Measurements from ENCODE around the gene NTHL1.
"Not testable (repeated sequence)": the region's sequence is repeated elsewhere in the genome, so short reads cannot be mapped to it uniquely, and the experiment has no call there.

NTHL1 gene

DNA sequence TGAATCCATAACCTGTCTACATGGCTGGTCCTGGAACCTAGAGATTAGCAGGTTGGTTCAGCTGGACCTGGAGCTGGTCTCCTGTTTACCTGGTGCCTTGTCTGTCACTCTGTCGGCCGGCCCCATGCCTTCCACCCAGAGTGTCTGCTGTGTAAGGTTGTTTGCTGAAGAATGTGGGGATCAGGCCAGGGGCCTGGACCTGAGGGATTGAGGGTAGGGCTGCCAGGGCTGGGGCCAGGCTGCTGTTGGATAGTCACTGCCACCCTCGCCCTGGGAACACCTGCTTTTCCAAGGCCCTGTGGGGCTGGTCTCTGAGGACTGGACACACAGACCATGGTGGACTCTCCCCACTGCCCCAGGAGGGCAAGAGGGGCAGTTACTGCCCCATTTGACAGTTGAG is 19.5 kb downstream of the NTHL1 start:
- DNase-seq (ENCODE audit: low spot score): no peak

DNA sequence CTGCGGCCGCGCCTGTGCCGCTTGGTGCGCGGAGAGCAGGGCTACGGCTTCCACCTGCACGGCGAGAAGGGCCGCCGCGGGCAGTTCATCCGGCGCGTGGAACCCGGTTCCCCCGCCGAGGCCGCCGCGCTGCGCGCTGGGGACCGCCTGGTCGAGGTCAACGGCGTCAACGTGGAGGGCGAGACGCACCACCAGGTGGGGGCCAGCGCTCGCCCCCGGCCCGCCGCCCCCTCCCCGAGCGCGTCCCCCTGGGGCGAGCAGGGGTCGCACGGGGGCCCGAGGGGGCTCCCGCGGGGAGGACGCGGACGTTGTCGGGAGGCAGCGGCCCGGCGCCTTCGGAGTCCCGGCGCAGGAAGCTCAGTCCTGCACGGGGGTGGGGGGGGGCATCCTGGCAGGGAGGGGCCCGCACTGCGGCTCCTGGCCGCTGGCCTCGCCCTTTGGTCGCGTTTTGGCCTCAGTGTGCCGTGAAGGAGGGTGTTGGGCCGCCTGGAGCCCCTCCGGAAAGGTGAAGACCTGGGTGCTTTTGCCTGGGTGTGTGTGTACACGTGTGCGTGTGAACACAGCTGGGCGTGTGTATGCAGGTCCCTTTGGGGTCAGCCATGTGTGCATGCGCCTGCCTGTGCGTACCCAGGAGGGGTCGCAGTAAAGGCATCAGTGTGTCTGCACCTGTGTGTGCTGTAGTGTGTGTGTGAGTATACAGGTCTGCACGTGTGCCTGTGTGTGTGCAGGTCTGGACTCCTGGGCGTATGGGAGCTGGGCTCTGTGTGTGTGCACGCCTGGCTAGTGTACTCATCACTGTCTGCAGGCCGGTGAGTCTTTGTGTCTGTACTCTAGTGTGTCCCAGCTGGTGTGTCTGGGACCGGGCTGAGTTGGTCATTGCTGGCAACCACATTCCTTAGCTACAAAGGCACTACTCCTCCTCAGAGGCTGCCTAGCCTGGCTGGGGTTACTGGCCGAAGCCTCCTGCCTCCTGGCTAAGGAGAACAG is 20.3 kb downstream of the NTHL1 start:
- peak; percentile 72 for DNase-seq (ENCODE audit: low spot score)

DNA sequence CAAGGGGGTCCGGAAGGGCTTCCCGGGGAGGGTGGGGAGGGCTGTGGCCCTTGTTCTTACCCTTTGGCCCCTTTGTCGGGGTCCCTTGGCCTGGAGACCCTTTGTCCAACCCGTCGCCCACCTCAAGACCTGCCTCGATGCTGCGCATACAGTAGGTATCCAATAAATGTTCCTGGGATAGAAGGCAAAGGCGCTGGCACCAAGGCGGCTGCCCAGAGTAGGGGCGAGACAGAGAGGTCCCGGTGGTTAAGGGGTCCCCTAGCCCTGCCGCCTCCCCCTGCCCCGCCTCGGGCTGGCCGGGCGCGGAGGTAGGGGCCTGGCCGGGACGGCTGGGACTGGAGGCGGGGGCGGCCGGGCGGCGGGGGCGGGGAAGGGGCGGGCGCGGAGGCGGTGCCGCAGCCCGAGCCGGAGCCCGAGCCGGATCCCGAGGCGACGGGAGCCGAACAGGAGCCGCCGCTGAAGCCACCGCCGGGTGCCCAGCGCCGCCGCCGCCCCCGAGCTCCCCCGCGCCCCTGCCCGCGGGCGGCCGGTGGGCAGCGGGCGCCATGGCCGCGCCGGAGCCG is 21.1 kb downstream of the NTHL1 start, which contains the start of gene NHERF2:
NHERF2 (plus strand) TSS at position 442 of the 563 bp plus-strand sequence; CDS start at position 546, 104 bp downstream.
- no peak for DNase-seq (ENCODE audit: low spot score)

DNA sequence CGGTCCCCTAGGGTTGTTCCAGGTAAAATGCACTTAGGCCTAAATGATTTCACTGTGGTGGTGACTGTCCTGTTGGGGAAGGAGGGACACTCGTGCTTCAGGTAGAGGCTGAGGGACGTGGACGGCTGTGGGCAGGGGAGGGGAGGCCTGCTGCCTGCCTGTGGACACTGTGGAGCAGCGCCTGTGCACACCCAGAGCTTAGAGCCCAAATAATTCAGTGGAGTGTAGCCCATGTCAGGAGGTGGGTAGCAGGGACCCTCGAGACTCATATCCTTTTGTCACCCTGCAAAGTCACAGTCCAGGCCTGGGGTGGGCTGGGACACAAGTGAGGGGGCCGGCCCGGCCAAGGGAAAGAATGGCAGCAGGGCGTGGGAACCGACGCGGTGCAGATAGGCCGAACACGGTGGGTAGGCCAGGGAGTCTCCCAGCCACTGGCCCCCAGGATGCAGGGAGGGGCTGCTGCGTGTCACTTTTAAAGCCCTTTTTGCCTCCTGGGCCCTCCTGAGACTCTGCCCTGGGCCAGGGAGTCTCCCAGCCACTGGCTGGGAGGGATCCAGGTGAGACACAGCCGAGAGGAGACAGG is 21.7 kb downstream of the NTHL1 start:
- DNase-seq (ENCODE audit: low spot score): no peak

DNA sequence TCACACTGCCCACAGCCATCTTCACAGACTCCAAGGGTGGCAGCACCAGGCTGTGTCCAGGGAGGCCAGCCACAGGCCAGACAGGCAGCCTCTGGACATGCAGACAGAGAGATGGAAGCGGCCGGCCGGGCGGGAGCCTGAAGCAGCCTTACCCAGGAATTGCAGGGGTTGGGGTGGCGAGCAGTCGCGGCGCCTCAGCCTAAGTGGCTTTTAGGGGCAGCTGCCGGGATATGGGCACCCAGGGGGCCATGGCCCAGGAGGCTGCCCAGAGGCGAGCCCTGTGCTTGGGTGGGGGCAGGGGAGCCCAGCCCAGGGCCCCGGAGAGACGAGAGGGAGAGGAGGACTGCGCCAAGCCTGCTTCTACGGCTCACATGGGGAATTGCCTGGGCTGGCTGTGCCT is 22.4 kb downstream of the NTHL1 start:
- DNase-seq (ENCODE audit: low spot score): no peak

DNA sequence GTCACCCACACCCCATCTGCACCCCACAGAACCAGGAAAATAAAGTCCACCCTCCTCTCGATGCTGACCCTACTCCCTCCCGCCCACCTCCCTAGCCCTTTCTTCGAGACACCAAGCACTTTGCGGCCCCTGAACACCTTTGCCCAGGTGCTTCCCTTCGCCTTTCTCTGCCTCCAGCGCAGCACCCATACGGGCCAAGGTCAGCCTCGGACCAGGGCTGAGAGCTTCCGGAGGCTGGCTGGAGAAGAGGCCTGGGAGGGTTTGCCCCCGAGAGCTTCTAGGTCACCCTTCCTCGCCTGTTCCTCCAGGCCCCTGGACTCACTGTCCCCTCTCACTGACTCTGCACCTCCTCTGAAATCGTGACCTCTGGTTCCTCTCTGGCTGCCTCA is 23.6 kb downstream of the NTHL1 start:
- DNase-seq (ENCODE audit: low spot score): no peak

DNA sequence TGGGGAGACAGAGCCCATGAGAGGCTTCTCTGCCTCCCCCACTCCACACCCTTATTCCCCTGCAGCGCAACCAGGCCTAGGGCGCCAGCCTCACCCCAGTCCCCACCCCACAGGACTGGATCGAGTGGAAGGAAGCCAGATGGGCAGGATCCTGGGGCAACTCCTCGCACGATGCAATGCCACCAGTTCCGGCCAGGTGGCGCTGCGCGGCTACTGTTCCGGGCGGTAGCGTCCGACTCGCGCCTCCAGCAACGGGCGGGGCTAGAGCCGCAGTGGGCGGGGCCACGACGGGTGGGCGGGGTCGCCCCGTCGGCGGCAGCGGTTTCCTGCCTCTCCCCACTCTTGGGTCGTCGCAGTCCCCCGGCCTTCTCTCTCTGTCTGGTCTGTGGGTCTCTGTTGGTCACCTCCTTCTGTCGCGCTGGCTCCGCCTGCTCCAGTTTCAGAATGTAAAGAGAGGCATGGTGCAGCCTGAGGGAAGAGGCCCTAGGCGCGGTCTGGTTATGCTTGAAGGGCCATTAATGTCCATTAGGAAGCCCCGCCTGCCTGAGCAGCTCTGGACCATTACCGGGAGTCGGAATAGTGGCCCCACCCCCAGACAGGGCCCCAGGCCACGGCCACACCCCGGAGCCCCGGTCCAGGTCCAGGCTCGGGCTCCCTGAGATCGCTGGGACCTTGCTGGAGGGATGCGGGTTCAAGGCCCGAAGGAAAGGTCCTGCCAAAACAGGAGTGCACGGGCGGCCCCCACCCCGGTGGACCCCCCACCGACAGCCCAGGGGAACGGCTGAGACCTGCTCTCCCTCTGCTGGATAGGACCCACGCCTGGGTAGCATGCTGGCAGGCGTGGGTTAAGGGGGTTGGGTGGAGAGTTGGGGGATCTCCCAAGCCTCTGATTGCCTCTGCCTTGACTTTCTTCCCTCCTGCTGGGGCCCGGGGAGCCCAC is 24.3 kb downstream of the NTHL1 start:
- DNase-seq (ENCODE audit: low spot score): peak; percentile 79

DNA sequence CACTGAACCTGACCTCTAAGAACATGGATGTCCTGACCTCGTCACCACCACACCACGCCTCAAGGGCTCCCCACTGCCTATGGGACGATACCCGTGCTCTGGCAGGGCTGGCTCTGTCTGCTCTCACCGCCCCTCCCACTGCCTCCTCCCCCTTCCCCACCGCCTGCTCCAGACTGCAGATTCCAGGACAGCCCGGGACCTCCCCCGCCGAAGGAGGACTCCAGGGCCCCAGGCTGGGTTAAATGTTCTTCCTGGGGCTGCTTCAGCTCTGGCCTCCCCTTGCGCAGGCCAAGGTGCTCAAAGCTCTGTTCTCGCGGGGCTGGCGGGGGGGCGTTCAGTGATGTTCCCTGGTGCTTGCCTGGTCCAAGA is 24.9 kb downstream of the NTHL1 start:
- no peak for DNase-seq (ENCODE audit: low spot score)

DNA sequence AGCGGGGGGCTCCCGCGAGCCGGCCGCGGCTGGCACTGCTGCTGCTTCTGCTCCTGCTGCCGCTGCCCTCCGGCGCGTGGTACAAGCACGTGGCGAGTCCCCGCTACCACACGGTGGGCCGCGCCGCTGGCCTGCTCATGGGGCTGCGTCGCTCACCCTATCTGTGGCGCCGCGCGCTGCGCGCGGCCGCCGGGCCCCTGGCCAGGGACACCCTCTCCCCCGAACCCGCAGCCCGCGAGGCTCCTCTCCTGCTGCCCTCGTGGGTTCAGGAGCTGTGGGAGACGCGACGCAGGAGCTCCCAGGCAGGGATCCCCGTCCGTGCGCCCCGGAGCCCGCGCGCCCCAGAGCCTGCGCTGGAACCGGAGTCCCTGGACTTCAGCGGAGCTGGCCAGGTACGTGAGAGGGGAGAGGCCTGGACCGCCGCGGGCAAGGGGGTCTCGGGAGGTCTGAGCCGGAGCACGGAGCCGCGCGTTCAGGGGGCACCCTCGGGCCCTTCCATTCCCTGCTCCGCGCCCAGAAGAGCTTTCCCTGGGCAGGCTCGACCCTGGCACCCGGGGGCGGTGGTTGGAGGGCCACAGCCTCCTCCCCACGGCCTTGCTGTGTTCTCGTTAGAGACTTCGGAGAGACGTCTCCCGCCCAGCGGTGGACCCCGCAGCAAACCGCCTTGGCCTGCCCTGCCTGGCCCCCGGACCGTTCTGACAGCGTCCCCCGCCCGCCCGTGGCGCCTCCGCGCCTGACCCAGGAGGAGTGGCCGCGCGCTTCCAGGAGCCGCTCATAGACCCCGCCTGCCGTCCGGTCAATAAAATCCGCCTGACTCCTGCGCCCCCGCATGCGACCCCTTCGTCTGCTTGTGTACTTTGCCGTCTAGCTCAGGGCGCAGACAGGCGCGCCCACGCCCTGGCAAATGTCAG is 27.5 kb downstream of the NTHL1 start:
- DNase-seq (ENCODE audit: low spot score): no peak

DNA sequence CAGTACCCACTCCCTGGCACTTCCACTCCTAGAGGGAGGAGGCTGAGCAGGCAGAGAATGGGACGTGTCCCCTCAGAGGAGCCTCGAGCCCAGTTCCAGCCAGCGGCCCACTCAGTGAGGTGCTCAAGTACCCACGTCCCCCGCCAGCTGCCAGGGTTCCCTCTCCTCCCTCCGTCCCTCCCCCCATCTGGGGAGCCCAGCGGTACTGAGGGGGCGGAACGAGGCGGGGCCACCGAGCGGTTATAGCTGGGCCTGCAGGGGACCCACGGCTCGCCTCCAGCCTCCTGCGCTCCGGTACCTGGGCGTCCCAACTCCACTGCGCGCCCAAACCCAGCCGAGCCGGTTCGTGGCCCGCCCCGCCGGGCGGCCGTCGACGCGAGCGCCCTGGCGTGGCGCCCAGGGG is 28.1 kb downstream of the NTHL1 start, which contains the start of gene NPW:
NPW (plus strand) TSS at position 268 of the 403 bp plus-strand sequence.
- no peak for DNase-seq (ENCODE audit: low spot score)

DNA sequence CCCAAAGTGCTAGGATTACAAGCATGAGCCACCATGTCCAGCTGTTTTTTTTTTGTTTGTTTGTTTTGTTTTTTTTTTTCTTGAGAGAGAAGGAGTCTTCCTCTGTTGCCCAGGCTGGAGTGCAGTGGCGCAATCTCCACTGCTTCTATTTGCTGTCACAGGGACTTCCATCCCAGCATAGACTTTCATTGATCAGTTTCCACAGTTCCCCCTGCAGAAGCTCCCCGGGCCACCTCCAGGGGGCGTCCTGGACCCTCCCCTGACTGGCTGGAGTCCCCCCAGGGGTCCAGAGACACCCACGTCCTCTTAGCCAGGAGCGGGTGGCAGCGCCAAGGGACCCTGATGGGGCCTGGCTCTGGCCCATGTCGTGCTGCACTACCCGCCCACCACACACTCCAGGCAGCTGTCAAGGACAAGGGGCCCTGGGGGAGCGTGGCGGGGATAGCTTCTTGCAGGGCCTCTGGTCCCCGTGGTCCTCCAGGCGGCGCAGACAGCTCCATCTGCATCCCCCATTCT is 31.2 kb downstream of the NTHL1 start:
- no peak for DNase-seq (ENCODE audit: low spot score)

DNA sequence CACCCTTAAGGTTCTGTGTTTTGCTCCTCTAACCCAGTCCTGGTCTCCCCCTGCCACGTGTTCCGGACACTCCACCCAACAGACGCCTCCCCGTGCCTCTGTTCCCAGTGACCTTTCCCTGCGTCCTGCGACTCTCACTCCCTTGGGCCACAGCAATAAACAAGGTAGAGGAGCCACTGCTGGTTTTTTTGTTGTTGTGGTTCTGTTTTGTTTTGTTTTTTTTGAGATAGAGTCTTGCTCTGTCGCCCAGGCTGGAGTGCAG is 31.8 kb downstream of the NTHL1 start:
- no peak for DNase-seq (ENCODE audit: low spot score)

DNA sequence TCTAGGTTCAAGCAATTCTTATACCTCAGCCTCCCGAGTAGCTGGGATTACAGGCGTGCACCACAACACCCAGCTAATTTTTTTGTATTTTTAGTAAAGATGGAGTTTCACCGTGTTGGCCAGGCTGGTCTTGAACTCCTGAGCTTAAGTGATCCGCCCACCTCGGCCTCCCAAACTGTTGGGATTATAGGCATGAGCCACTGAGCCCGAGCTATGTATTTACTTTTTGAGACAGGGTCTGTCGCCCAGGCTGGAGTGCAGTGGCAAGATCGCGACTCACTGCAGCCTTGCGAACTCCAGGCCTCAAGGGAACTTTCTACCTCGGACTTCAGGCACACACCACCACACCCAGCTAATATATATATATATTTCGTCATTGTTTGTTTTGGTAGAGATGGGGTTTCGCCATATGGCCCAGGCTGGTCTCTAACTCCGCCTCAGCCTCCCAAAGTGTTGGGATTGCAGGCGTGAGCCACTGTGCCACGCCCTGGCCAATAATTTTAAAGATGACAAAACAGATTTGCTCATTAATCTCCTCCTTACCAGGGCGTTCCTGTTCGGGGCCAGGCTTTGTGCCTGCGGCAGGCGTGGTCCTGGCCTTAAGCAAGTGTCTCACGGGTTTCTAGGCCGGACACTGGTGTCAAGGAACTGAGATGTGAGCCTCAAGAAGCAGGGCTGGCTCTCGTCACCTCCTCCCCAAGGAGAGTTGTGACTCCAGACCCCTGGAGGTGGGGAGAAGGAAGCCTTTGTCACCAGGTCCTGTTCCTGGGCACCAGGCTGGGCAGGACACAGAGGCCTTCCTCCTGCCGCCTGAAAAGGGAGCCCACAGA is 32.3 kb downstream of the NTHL1 start:
- DNase-seq (ENCODE audit: low spot score): no peak

DNA sequence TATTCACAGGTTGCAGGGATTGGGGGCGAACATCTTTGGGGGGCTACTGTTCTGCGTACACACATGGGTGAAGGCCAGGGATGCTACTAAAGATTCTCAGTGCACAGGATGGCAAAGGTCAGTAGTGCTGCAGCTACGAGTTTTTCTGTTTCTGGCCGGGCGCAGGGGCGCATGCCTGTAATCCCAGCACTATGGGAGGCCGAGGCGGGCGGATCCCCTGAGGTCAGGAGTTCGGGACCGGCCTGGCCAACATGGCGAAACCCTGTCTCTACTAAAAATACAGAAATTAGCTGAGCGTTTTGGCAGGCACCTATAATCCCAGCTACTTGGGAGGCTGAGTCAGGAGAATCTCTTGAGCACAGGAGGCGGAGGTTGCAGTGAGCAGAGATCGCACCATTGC is 34.1 kb downstream of the NTHL1 start:
- no peak for DNase-seq (ENCODE audit: low spot score)

DNA sequence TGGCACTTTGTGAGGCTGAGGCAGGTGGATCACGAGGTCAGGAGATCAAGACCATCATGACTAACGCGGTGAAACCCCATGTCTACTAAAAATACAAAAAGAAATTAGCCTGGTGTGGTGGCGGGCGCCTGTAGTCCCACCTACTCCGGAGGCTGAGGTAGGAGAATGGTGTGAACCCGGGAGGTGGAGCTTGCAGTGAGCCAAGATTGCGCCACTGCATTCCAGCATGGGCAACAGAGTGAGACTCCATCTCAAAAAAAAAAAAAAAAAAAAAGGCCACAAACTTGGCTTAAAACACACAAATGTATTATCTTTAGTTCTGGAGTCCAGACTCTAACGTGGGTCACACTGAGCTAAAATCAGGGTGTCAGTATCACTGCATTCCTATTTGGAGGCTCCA is 35.9 kb downstream of the NTHL1 start:
- DNase-seq (ENCODE audit: low spot score): not testable (repeated sequence)

DNA sequence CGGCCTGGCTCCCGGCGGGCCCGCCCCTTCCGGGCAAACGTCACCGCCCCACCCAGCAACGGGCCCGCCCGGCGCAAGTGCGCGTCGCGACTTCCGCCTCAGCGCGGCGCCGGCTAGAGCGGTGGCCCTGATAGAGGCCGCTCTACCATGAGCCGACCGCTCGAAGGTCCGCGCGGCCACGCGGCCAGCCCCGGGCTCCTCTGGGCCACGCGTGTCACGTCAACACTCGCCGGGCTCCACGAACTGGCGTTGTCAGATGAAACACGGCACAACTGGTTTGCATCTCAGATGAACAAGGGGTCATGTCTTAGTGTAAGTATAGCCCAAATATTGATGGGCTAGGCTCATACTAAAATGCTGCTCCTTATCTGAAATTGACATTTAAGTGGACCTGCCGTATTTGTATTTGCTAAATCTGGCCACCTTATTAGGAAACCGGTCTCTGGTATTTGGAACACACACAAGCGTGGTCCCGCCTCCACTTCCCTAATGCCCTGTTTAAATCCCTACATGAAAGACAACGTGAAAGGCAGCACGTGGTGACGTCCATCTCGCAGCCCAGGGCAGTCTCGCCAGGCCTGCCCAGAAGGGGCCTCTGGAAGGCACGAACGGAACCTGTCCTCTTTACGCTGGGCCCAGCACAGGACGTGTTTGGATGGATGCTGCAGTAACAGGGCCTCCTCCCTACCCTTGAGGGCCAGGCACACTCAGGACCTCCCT is 37.7 kb downstream of the NTHL1 start, which contains the start of gene ZNF598:
ZNF598 (minus strand) TSS at position 31 of the 720 bp plus-strand sequence.
- peak; percentile 88 for DNase-seq (ENCODE audit: low spot score)

DNA sequence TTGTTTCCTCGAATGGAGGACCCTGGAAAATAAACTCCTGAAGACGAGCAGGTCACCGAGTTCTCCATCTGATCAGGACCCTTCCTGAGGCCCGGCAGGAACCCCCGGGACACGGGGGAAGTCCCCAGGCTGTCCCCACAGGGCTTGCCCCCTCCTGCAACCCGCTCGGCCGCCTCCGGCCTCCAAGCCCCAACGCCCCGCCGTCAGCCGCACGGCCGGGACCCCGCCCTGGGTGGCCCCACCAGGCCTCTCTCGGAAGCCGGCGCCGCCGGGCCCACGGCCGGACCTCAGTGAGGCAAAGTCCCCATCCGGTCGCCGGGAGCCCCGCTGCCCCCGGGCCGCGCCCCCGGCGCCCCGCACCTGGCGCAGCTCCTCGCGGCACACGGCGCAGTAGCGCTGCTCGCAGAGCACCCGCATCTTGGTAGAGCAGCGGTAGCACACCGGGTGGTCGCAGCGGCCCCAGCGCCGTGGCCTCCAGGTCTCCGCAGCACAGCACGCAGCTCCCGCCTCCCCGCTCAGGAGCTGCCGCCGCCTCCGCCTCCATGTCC is 38.4 kb downstream of the NTHL1 start:
- no peak for DNase-seq (ENCODE audit: low spot score)

DNA sequence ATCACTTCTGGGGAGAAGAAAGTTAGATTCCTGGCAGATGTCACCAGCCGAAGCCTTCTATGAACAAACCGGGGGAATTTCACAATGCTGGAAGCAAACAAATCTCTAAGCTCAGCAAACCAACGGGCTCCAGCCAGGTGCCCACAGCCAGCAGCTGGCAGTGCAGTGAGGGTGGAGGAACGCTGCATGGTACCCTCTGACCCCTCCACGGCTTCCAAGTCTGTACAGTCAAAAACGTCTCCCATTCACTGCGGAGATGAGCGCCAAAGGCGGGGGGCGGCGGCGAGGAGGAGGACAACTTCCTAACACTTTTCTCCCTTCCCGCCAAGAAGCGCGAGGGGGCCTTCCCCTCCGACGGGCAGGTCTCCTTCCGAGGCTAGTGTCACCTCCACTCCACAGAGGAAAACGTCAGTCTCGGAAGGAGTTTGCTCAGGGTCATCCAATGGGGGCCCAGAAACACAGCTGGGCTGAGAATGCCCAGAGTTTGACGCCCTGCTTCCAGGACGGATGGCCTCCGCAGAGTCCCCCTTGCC is 38.9 kb downstream of the NTHL1 start:
- DNase-seq (ENCODE audit: low spot score): peak; percentile 43
